ENCODE measurements around the gene RETREG2. TPM values are rescaled to one million over a fixed set of nuclear protein-coding genes. Genes with fewer than 3 reads are reported as not detected.

RETREG2 gene
- total and polyA plus RNA-seq, 4 donors, result 21.7 to 42.8 (median 37.7) TPM

DNA sequence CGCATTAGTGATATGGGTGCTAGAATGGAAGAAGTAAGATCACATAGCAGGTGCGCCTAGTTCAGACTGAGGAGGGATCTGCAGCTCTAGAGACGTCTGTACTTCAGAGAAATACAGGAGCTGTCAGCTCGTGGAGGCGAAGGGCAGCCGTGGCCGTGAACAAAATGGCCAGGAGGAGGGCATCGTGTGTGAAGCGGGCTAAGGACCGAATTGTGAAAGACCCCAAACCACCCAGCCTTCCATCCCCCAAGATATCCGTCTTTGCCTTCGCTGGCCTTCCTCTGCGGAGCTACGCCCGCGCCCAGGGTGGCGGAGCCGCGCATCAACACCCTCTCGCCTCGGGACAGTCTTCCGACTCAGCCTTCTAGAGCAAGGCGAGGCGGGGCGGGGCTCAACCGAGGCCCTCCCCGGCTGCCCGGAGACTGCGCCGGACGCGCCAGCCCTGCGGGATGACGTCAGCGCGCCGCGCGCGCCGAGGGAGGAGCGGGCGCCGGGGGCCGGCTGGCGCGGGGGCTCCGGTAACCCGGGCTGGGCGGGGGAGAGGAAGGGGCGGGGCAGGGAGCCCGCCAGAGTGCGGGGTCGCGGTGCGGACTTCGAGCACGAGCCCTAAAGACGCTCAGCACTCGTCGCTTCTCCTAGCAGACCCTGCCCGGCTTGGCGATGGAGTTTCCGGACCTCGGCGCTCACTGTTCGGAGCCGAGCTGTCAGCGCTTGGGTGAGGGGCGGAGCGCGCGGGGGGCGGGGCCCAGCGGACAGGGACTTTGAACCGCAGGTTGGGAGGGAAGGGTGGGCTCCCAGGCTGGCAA, 28.5 kb downstream of the RETREG2 start, which contains the start of gene ZFAND2B:
Gene ZFAND2B, plus strand, starts transcription at position 455 of the 806 bp plus-strand sequence. Its CDS starts 206 bp downstream, at position 661.
- Histone ChIP-seq H3K27me3 (ENCODE audit: control insufficient read depth in 4 of 4, insufficient read depth in 4 of 4, low read length in 3 of 4) (no peaks in the 10 kb centered on the region), H3K36me3 (ENCODE audit: control insufficient read depth in 4 of 4, insufficient read depth in 3 of 4, low read depth in 1 of 4, low read length in 3 of 4) (peaks cover 2 to 16% (median 8%) of the 10 kb centered on the region in 4 donors), H3K4me3 (ENCODE audit: low read depth in 1 of 3, low read length in 3 of 3) (peak within 1 kb of the TSS; percentile 78 to 95 (median 84)), H3K9me3 (ENCODE audit: control insufficient read depth in 4 of 4, low read length in 3 of 4) (no peaks in the 10 kb centered on the region), H3K9ac (ENCODE audit: low read depth in 1 of 2, low read length in 2 of 2) (peak within 1 kb of the TSS; percentile 89 to 97), H3K27ac (ENCODE audit: low read depth in 1 of 2, low read length in 2 of 2) (peak within 1 kb of the TSS; percentile 95 to 97), H3K4me1 (ENCODE audit: control insufficient read depth in 4 of 4, insufficient read depth in 4 of 4, low read length in 3 of 4) (peaks cover 3 to 26% (median 23%) of the 10 kb centered on the region in 4 donors)
- peak; percentile 94 for DNase-seq (ENCODE audit: low spot score)
- peak in 1 of 2 donors; percentile 52 for TF ChIP-seq RAD21 (IDR thresholded peaks at IDR 0.05)
- TF ChIP-seq, protein P1, sequence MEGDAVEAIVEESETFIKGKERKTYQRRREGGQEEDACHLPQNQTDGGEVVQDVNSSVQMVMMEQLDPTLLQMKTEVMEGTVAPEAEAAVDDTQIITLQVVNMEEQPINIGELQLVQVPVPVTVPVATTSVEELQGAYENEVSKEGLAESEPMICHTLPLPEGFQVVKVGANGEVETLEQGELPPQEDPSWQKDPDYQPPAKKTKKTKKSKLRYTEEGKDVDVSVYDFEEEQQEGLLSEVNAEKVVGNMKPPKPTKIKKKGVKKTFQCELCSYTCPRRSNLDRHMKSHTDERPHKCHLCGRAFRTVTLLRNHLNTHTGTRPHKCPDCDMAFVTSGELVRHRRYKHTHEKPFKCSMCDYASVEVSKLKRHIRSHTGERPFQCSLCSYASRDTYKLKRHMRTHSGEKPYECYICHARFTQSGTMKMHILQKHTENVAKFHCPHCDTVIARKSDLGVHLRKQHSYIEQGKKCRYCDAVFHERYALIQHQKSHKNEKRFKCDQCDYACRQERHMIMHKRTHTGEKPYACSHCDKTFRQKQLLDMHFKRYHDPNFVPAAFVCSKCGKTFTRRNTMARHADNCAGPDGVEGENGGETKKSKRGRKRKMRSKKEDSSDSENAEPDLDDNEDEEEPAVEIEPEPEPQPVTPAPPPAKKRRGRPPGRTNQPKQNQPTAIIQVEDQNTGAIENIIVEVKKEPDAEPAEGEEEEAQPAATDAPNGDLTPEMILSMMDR (IDR thresholded peaks at IDR 0.05; ENCODE audit: low read depth, low read length, missing input control), result peak; percentile 2
- TF ChIP-seq TAF1 (conservative IDR thresholded peaks at IDR 0.05), result peak; percentile 72
- no peak for TF ChIP-seq JUND (IDR thresholded peaks at IDR 0.05)
- TF ChIP-seq NR2F2 (IDR thresholded peaks at IDR 0.05), result no peak
- peak; percentile 66 to 69 for TF ChIP-seq HNF4A (conservative IDR thresholded peaks at IDR 0.05)
- TF ChIP-seq, protein P2, sequence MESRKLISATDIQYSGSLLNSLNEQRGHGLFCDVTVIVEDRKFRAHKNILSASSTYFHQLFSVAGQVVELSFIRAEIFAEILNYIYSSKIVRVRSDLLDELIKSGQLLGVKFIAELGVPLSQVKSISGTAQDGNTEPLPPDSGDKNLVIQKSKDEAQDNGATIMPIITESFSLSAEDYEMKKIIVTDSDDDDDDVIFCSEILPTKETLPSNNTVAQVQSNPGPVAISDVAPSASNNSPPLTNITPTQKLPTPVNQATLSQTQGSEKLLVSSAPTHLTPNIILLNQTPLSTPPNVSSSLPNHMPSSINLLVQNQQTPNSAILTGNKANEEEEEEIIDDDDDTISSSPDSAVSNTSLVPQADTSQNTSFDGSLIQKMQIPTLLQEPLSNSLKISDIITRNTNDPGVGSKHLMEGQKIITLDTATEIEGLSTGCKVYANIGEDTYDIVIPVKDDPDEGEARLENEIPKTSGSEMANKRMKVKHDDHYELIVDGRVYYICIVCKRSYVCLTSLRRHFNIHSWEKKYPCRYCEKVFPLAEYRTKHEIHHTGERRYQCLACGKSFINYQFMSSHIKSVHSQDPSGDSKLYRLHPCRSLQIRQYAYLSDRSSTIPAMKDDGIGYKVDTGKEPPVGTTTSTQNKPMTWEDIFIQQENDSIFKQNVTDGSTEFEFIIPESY (IDR thresholded peaks at IDR 0.05), result no peak
- TF ChIP-seq YY1 (IDR thresholded peaks at IDR 0.05), result peak; percentile 30
- no peak for TF ChIP-seq RXRA (IDR thresholded peaks at IDR 0.05)
- TF ChIP-seq FOXA1 (IDR thresholded peaks at IDR 0.05), result no peak
- peak; percentile 60 for TF ChIP-seq HNF4G (IDR thresholded peaks at IDR 0.05)
- peak; percentile 33 for TF ChIP-seq SP1 (IDR thresholded peaks at IDR 0.05)
- under 1% methylated on average over 75 of the region's 76 CpGs for WGBS

DNA sequence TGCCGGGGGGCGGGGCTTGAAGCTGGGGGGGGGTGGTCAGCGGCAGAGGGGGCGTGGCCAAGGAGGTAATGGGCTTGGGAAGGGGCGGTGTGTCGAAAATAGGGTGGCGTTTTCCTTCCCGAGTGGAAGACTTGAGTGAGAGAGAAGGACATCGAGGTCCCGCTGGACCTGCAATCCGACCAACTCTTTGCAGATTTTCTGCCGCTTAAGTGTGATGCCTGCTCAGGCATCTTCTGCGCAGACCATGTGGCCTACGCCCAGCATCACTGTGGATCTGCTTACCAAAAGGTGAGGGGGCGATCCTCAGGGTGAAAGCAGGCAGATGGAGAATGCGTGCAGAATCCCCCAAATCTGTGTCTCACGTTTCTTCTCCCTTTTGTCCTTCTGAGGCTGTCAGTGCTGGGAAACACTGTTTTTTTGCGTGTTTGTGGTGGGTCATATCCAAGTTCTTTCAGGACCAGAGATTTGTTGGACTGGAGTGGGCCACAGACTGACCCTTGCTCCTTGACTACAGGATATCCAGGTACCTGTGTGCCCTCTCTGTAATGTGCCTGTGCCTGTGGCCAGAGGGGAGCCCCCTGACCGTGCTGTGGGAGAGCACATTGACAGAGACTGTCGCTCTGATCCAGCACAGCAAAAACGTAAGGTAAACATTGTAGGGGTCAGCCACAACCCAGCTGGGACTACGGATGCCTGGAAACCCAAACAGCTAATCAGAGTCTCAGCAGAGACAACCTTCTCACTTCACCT, 29.2 kb downstream of the RETREG2 start:
- peaks cover 2 to 16% (median 8%) of the 10 kb centered on the region in 4 donors for H3K36me3 ChIP-seq (ENCODE audit: control insufficient read depth in 4 of 4, insufficient read depth in 3 of 4, low read depth in 1 of 4, low read length in 3 of 4)
- 9% methylated on average over 22 of the region's 22 CpGs for WGBS

More for the DNA sequence above, 29.2 kb downstream of the RETREG2 start:
- TF ChIP-seq, protein P3, sequence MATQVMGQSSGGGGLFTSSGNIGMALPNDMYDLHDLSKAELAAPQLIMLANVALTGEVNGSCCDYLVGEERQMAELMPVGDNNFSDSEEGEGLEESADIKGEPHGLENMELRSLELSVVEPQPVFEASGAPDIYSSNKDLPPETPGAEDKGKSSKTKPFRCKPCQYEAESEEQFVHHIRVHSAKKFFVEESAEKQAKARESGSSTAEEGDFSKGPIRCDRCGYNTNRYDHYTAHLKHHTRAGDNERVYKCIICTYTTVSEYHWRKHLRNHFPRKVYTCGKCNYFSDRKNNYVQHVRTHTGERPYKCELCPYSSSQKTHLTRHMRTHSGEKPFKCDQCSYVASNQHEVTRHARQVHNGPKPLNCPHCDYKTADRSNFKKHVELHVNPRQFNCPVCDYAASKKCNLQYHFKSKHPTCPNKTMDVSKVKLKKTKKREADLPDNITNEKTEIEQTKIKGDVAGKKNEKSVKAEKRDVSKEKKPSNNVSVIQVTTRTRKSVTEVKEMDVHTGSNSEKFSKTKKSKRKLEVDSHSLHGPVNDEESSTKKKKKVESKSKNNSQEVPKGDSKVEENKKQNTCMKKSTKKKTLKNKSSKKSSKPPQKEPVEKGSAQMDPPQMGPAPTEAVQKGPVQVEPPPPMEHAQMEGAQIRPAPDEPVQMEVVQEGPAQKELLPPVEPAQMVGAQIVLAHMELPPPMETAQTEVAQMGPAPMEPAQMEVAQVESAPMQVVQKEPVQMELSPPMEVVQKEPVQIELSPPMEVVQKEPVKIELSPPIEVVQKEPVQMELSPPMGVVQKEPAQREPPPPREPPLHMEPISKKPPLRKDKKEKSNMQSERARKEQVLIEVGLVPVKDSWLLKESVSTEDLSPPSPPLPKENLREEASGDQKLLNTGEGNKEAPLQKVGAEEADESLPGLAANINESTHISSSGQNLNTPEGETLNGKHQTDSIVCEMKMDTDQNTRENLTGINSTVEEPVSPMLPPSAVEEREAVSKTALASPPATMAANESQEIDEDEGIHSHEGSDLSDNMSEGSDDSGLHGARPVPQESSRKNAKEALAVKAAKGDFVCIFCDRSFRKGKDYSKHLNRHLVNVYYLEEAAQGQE (IDR thresholded peaks at IDR 0.05), result peak; percentile 10
- TF ChIP-seq, protein P1 (IDR thresholded peaks at IDR 0.05; ENCODE audit: low read depth, low read length, missing input control), result no peak
- TF ChIP-seq, protein P4, sequence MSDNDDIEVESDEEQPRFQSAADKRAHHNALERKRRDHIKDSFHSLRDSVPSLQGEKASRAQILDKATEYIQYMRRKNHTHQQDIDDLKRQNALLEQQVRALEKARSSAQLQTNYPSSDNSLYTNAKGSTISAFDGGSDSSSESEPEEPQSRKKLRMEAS (IDR thresholded peaks at IDR 0.05), result no peak
- Histone ChIP-seq H3K27me3 (ENCODE audit: control insufficient read depth in 4 of 4, insufficient read depth in 4 of 4, low read length in 3 of 4) (no peaks in the 10 kb centered on the region), H3K4me1 (ENCODE audit: control insufficient read depth in 4 of 4, insufficient read depth in 4 of 4, low read length in 3 of 4) (peaks cover 3 to 26% (median 23%) of the 10 kb centered on the region in 4 donors), H3K9ac (ENCODE audit: low read depth in 1 of 2, low read length in 2 of 2) (peak overlapping the region; percentile 23 to 32), H3K27ac (ENCODE audit: low read depth in 1 of 2, low read length in 2 of 2) (peak overlapping the region; percentile 95 to 97), H3K4me3 (ENCODE audit: low read depth in 1 of 3, low read length in 3 of 3) (peak overlapping the region; percentile 11 to 95 (median 78)), H3K9me3 (ENCODE audit: control insufficient read depth in 4 of 4, low read length in 3 of 4) (no peaks in the 10 kb centered on the region)
- DNase-seq (ENCODE audit: low spot score), result peak; percentile 40
